ENCODE results near the gene IL1R1.

DNA sequence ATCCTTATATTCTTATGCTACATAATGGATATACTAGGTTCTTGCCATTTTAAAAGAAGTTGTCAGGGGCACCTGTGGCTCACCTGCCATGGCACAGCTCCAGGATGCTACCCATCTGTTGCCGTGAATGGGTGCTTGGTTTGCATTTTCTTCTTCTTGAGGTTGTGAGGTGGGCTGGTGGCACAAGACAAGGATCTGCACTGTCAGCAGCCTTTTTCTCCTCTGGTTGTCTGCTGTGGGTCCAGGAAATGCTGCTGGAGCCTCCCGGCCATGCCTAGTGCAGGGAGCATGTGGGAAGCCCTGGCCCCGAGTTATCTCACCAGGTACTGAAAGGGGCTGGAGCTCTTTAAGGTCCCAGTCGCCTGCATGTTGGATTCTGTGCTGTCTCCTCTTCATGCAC, 2.6 kb downstream of the IL1R1 start:
- TF ChIP-seq, protein P1, sequence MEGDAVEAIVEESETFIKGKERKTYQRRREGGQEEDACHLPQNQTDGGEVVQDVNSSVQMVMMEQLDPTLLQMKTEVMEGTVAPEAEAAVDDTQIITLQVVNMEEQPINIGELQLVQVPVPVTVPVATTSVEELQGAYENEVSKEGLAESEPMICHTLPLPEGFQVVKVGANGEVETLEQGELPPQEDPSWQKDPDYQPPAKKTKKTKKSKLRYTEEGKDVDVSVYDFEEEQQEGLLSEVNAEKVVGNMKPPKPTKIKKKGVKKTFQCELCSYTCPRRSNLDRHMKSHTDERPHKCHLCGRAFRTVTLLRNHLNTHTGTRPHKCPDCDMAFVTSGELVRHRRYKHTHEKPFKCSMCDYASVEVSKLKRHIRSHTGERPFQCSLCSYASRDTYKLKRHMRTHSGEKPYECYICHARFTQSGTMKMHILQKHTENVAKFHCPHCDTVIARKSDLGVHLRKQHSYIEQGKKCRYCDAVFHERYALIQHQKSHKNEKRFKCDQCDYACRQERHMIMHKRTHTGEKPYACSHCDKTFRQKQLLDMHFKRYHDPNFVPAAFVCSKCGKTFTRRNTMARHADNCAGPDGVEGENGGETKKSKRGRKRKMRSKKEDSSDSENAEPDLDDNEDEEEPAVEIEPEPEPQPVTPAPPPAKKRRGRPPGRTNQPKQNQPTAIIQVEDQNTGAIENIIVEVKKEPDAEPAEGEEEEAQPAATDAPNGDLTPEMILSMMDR (IDR thresholded peaks at IDR 0.05; ENCODE audit: low read length): no peak
- TF ChIP-seq EZH2 (IDR thresholded peaks at IDR 0.05; ENCODE audit: borderline replicate concordance, low read length): no peak

All from OCI-LY1 (cell line).